Heart right ventricle (tissue), 16 donors: ENCODE results near the gene EML1. TPM values are rescaled to one million over a fixed set of nuclear protein-coding genes. Genes with fewer than 3 reads are reported as not detected.

ENCODE experiments used
- ATAC-seq, 8 donors: fragments of 200-7000 bp; cut with Tn5 transposase; one replicate each; pipeline ENCODE4 v1.9.1; 2020; ENCODE audit warnings: mild to moderate bottlenecking in 8 of 8, moderate library complexity in 8 of 8, moderate number of reproducible peaks in 1 of 8
- DNase-seq, 2 donors: peaks; one replicate each; pipeline ENCODE4 v3.0.0-alpha.2; 2020
- H3K27ac ChIP-seq, 10 donors: fragments of 200-600 bp; sonication (generic) in 2 of 10; one replicate each; pipeline versions ENCODE4 v1.5.0 to v1.8.0; 2020 to 2022; ENCODE audit warnings: mild to moderate bottlenecking in 3 of 10
- H3K27me3 ChIP-seq, 7 donors: fragments of 200-600 bp; one replicate each; pipeline ENCODE4 v1.8.0; 2021 to 2022; ENCODE audit warnings: mild to moderate bottlenecking in 2 of 7
- H3K36me3 ChIP-seq, 9 donors: fragments of 200-600 bp; sonication (generic) in 1 of 9; one replicate each; pipeline versions ENCODE4 v1.5.0 to v1.8.0; 2020 to 2022; ENCODE audit warnings: mild to moderate bottlenecking in 2 of 9
- H3K4me1 ChIP-seq, 9 donors: fragments of 200-600 bp; sonication (generic) in 1 of 9; one replicate each; pipeline versions ENCODE4 v1.5.0 to v1.8.0; 2020 to 2022; ENCODE audit warnings: mild to moderate bottlenecking in 4 of 9
- H3K4me3 ChIP-seq, 10 donors: fragments of 200-600 bp; sonication (generic) in 2 of 10; one replicate each; pipeline versions ENCODE4 v1.5.0 to v1.8.0; 2020 to 2022; ENCODE audit warnings: mild to moderate bottlenecking in 7 of 10, moderate library complexity in 2 of 10
- H3K9me3 ChIP-seq, 11 donors: fragments of 200-600 bp in 10 of 11; sonication (generic) in 2 of 11; one replicate each; pipeline versions ENCODE4 v1.5.0 to v1.8.0; 2013 to 2022; ENCODE audit warnings: mild to moderate bottlenecking in 2 of 11, control low read depth in 1 of 11, moderate library complexity in 1 of 11
- CTCF ChIP-seq, 9 donors: fragments of 200-600 bp; sonication (generic) in 2 of 9; IDR thresholded peaks; one replicate each; pipeline versions ENCODE4 v1.5.0 to v1.8.0; 2021 to 2022; ENCODE audit warnings: antibody characterized with exemption in 9 of 9, mild to moderate bottlenecking in 5 of 9, moderate library complexity in 1 of 9
- WGBS, 2 donors: extraction: QIAGEN DNeasy Blood & Tissue Kit; methylation state at CpG; one replicate each; pipeline ENCODE4 v1.1.7; 2013; ENCODE audit warnings: inconsistent platforms in 1 of 2; 5-methylcytosine and 5-hydroxymethylcytosine counted together
- intact Hi-C, 10 donors: fragments of 100-400 bp; cut with DNase I; formaldehyde crosslinking; loops; one replicate each; pipeline versions ENCODE4 v1.11.1 to v1.14.2; 2022
- polyA plus RNA-seq, 2 donors: library from polyadenylated mRNA; stranded (reverse); fragments of 200-250 nt; gene quantifications; one replicate each; pipeline ENCODE4 v1.2.3, GENCODE V29; 2013
- total RNA-seq, 10 donors: library from RNA; stranded (reverse); fragmentation: NEBNext Ultra II Directional in 3 of 10; extraction: Animal tissue kit (Norgen Biotek cat#: 25700) in 3 of 10; gene quantifications; one replicate each; pipeline versions ENCODE4 v1.2.1 to v1.2.4, GENCODE V29; 2021 to 2023
- donor health status: Arrhythmogenic right ventricular cardiomyopathy.
- donor health status: ischemic (EF 13 %, LVEDD 7.1; RV severe dilation, severe dysfunction).
- donor health status: healthy with polysubstance abuse.
- donor health status: DM: no; HTN: yes; CAD: no.
- donor health status: DM: no; HTN: no; CAD: no.
- donor health status: ischemic (EF 25% LVEDD 6.9; RV normal size, moderate dysfunction).
- donor health status: ischemic (EF 25% LVEDD 5.7; RV mildly dilated, moderate dysfunction).
- donor health status: healthy.
- donor health status: DM: yes; HTN: yes; CAD: no.
- donor health status: Ischemic cardiomyopathy.
- donor health status: ischemic (EF 35%, LVEDD 5.7; RV mildly dilated, moderate dysfunction).
- donor health status: nonischemic (EF 11% LVEDD 7.7; RV severe dilation, severe dysfunction).
- donor health status: DM: yes; HTN: yes; CAD: no.
- donor health status: PGD.
- donor health status: ischemic (EF 29% LVEDD 5.4; RV normal size, mild dysfunction).
- donor health status: nonischemic (EF 23%, LVEDD 6.1; RV moderate dilation, normal function).

EML1 gene
- total and polyA plus RNA-seq, 12 donors, result 9.1 to 49.2 (median 33.8) TPM

DNA sequence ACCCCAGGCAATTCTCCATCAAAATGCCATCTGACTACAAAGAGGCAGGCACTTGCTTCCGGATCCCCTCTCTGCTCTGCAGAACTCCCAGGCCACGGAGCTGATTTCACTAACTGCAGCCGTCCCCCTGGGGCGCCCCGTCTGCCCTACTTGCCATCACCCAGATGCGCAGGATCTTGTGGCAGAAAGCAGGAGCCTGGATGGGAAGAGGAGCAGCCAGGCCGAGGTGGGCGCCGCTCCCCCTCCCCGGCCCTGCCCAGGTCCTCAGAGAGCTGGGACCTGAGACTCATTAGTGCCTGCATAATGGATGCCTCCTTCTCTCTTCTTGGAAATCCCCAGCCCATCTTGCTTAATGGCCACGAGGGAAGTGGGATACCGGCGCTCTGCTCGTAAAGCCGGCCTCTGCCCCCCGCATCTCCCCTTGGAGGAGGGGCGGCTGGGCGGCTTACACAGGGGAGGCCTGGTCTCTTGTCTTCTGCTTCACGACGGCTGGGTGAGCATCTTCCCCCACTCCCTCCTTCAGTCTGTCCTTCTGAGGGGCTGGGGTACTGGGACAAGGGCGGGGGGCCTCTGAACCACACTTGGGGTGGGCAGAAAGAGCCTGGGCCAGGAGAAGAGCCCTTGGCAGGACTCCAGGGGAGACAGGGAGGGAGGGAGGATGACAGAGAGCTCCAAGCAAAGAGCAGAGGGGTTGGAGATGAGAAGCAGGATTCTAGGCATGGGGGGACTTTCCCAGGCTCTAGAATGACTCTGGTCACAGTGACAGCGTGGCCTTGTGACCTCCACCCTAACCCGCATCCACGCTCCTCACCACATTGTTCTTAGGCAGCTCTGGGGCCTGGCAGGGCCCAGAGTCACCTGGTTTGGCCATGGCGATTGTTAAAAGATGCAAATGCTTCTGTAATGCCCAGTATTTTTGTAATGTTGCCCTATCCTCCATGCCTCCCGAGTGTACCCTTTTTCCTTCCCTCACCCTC lies 19.4 kb upstream of the EML1 start:
- intact Hi-C loops, result no loop called here
- WGBS, 2 donors, result 86 to 93% methylated on average over 26 of the region's 26 CpGs
- Histone ChIP-seq H3K4me3 (no peak overlapping the region), H3K9me3 (peaks cover 0 to 9% (median 6%) of the 10 kb centered on the region in 11 donors), H3K27ac (no peak overlapping the region), H3K36me3 (no peaks in the 10 kb centered on the region), H3K4me1 (peaks cover 0 to 26% (median 12%) of the 10 kb centered on the region in 9 donors), H3K27me3 (no peaks in the 10 kb centered on the region)
- TF ChIP-seq CTCF (IDR thresholded peaks at IDR 0.05), result no peak
- DNase-seq, result no peak
- peak in 1 of 8 donors; percentile 29 for ATAC-seq

DNA sequence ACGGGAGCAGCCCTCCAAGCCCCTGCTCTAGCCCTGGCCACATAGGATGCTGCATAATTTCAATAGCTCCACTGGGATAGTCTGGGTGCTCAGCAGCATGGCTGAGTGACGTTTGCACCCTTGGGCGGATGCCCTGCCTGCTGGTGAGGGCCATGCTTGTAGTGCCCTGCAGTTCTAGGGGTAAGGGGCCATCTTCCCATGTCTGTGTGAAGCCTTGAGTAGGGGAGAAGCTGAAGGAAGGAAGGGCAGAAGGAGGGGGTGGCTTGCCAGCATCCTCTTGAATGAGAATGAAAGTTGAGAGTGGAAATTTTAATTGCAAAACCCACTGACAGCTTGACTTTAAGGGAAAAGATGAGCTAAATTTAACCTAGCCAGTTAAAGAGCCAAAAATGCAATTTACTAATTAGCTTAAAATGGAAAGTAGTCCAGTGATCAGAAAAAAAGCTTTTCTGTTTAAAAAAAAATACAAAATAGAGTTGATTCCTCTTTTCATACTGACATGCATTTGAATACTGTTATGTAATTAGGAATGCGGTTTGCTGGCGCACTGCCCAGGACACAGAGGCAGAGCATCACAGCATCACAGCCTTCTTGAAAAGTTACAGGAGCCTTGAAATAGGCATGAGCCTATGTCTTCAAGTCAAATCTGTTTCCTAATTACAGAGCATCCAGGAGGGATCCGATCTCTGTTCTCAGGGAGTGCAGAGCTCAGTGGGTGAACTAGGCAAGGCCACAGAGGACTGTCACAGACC lies 18.5 kb upstream of the EML1 start:
- Histone ChIP-seq H3K9me3 (peaks cover 0 to 17% (median 8%) of the 10 kb centered on the region in 11 donors), H3K36me3 (no peaks in the 10 kb centered on the region), H3K4me3 (no peak overlapping the region), H3K4me1 (peaks cover 0 to 26% (median 12%) of the 10 kb centered on the region in 9 donors), H3K27ac (peak overlapping the region in 1 of 10 donors; percentile 21), H3K27me3 (no peaks in the 10 kb centered on the region)
- ATAC-seq, result peak in 3 of 8 donors; percentile 17 to 35 (median 24)
- no peak for TF ChIP-seq CTCF (IDR thresholded peaks at IDR 0.05)
- 53 to 60% methylated on average over 6 of the region's 6 CpGs for WGBS, 2 donors
- intact Hi-C loops, result no loop called here
- peak; percentile 45 for DNase-seq

GRCh38 chr14:99775351-99775750 lies 17.9 kb upstream of the EML1 start:
- peaks cover 0 to 22% (median 8%) of the 10 kb centered on the region in 11 donors for H3K9me3 ChIP-seq
- intact Hi-C loops, result no loop called here
- ATAC-seq (no peak), DNase-seq (no peak)
- no peaks in the 10 kb centered on the region for H3K27me3 ChIP-seq
- H3K4me1 ChIP-seq, result peaks cover 0 to 26% (median 12%) of the 10 kb centered on the region in 9 donors
- no peak overlapping the region for H3K4me3 ChIP-seq
- H3K27ac ChIP-seq, result no peak overlapping the region
- H3K36me3 ChIP-seq, result no peaks in the 10 kb centered on the region
- TF ChIP-seq CTCF (IDR thresholded peaks at IDR 0.05), result no peak
- WGBS, 2 donors, result 88 to 94% methylated on average over 9 of the region's 9 CpGs

- H3K36me3 ChIP-seq, result no peaks in the 10 kb centered on the region
- peaks cover 0 to 22% (median 8%) of the 10 kb centered on the region in 11 donors for H3K9me3 ChIP-seq
- no peak overlapping the region for H3K4me3 ChIP-seq
- no peak for DNase-seq
- no peak overlapping the region for H3K27ac ChIP-seq
- H3K27me3 ChIP-seq, result no peaks in the 10 kb centered on the region
- WGBS, 2 donors, result 96 to 98% methylated on average over 2 of the region's 2 CpGs
- peaks cover 0 to 22% (median 10%) of the 10 kb centered on the region in 9 donors for H3K4me1 ChIP-seq
- no peak for TF ChIP-seq CTCF (IDR thresholded peaks at IDR 0.05)
- intact Hi-C loops, result no loop called here
- no peak for ATAC-seq
Measured at GRCh38 chr14:99777951-99778350, 15.3 kb upstream of the EML1 start.
